ENCODE measurements around the gene FHOD3.

DNA sequence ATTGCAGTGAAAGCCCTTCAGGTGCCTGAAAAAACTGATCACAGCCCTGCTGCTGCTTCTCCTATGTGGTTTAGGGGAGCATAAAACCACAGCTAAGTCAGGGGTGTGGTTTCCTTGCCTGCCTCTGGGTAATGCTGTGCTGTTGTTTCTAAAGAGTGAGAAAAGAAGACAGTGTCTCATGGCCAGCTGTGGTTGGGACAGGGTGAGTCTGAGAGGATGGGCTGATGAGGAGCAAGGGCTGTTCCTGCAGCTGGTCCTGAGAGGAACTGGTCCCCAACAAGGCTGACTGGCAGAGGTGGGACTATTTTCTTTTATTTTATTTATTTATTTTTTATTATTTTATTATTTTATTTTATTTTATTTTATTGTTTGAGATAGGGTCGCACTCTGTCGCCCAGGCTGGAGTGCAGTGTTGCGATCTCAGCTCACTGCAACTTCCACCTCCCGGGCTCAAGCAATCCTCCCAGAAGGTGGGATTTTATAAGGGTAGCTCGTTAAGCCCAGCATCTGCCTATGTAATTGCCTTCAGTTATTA is 236.7 kb downstream of the FHOD3 start:
- TF ChIP-seq MED8 (CRISPR knock-in tag; IDR thresholded peaks at IDR 0.05; ENCODE audit: insufficient replicate concordance) (no peak), CTCF (CRISPR knock-in tag; IDR thresholded peaks at IDR 0.05) (no peak), PREB (CRISPR knock-in tag; IDR thresholded peaks at IDR 0.05) (no peak), MTF2 (CRISPR knock-in tag; IDR thresholded peaks at IDR 0.05; ENCODE audit: borderline replicate concordance) (no peak), EZH2 (conservative IDR thresholded peaks at IDR 0.05; ENCODE audit: low read depth, low read length) (no peak), ELF4 (CRISPR knock-in tag; IDR thresholded peaks at IDR 0.05; ENCODE audit: borderline replicate concordance) (no peak), FOXK1 (CRISPR knock-in tag; IDR thresholded peaks at IDR 0.05; ENCODE audit: borderline replicate concordance, low read depth) (no peak)
- TF ChIP-seq, protein P1, sequence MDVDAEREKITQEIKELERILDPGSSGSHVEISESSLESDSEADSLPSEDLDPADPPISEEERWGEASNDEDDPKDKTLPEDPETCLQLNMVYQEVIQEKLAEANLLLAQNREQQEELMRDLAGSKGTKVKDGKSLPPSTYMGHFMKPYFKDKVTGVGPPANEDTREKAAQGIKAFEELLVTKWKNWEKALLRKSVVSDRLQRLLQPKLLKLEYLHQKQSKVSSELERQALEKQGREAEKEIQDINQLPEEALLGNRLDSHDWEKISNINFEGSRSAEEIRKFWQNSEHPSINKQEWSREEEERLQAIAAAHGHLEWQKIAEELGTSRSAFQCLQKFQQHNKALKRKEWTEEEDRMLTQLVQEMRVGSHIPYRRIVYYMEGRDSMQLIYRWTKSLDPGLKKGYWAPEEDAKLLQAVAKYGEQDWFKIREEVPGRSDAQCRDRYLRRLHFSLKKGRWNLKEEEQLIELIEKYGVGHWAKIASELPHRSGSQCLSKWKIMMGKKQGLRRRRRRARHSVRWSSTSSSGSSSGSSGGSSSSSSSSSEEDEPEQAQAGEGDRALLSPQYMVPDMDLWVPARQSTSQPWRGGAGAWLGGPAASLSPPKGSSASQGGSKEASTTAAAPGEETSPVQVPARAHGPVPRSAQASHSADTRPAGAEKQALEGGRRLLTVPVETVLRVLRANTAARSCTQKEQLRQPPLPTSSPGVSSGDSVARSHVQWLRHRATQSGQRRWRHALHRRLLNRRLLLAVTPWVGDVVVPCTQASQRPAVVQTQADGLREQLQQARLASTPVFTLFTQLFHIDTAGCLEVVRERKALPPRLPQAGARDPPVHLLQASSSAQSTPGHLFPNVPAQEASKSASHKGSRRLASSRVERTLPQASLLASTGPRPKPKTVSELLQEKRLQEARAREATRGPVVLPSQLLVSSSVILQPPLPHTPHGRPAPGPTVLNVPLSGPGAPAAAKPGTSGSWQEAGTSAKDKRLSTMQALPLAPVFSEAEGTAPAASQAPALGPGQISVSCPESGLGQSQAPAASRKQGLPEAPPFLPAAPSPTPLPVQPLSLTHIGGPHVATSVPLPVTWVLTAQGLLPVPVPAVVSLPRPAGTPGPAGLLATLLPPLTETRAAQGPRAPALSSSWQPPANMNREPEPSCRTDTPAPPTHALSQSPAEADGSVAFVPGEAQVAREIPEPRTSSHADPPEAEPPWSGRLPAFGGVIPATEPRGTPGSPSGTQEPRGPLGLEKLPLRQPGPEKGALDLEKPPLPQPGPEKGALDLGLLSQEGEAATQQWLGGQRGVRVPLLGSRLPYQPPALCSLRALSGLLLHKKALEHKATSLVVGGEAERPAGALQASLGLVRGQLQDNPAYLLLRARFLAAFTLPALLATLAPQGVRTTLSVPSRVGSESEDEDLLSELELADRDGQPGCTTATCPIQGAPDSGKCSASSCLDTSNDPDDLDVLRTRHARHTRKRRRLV (CRISPR knock-in tag; IDR thresholded peaks at IDR 0.05) = no peak

Data from HepG2 (cell line).